HG02970 (cell line): ENCODE data around the gene ZNF19.

Source experiments
- ATAC-seq: cut with Tn5 transposase; IDR thresholded peaks from one replicate; pipeline ENCODE4 v1.9.1; 2021; ENCODE audit warnings: mild to moderate bottlenecking, moderate library complexity, moderate number of reproducible peaks; ENCODE audit not compliant: unreplicated experiment, low FRiP score

Gene ZNF19

DNA sequence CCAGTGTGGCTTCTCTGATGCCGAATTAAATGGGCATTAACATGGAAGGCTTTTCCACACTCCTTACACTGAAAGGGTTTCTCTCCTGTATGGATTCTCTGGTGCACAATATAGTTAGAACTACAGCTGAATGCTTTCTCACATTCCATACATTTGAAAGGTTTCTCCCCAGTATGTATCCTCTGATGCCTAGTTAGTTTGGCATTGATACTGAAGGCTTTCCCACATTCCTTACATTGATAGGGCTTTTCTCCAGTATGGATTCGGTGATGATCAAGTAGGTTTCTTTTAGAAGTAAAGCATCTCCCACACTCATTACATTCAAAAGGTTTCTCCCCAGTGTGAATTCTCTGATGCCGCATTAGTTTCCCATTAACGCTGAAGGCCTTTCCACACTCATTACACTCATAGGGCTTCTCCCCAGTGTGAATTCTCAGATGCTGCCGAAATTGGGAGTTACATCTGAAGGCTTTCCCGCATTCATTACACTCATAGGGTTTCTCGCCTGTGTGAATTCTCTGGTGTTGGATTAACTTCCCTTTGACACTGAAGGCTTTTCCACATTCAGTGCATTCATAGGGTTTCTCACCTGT is 40.8 kb downstream of the ZNF19 start:
- no peak for ATAC-seq

DNA sequence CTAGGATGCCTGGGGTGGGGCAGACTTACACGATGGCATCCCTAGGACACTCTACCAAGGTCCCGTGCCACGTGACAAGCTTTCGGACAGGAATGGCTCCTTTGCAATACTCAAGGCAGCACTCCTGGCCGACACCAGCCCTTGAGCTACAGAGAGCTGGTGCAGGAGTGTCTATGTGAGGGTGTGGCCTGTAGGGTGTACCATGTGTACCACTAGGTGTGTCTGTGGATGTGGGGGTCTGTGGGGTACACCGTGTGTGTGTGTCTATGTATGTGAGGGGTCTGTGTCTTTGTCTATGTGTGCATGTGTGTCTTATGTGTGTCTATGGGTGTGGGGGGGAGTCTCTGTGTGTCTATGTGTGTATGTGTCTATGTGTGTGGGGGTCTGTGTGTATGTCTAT is 45.4 kb downstream of the ZNF19 start:
- ATAC-seq: no peak

DNA sequence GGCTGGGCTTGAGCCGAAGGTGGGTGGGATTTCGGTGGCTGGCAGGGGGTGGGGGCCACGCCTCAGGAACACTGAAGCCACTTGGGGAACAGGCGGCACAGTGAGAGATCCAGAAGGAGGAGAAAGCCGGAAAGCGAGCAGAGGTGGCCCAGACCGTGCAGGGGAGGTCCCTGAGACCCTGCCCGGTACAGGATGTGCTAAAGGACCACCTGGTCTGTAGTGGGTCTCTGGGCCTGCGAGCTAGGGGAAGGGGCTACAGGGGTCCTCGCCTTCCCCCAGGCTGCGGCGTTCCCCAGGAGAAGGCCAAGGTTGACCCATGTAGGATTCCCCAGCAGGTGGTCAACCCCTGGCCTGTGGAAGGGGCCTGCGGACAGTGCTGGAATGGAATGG is 47.1 kb downstream of the ZNF19 start, which contains the start of gene TLE7:
Gene TLE7 (minus strand): TSS at position 4 of the 390 bp plus-strand sequence. CDS start 8,730 bp downstream, outside the sequence.
- ATAC-seq: no peak

DNA sequence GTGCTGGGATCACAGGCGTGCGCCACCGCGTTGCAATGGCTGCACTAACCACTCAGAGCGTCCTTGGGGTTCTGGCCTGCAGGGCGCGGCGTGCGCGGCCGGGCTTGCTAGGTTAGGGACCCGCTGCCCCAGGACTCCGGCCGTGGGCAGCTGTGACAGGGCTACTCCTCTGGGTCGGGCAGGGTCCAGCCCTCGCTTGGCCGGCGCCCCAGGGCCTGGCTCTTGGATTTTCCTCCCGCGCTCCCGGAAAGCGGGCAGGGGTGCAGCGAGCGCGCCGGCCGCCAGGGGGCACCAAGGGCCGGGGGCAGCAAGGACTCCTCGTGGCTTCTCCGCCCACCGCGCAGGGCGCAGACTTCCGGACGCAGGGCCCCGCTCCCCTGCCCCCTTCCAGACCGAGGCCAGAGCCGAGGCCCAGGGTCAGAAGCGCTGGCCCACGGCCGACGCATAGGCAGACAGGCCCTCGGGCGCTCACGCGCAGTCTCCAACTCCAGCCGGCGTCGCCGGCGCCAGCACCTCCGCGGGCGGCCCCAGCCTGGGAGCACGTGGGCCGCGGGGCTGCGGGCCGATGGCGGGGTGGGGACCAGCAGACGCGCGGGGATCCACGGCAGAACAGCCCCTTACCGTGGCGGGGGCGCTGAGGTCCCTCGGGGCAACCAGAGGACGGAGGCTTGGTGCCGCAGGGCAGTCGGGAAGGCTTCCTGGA is 47.6 kb downstream of the ZNF19 start:
- no peak for ATAC-seq

DNA sequence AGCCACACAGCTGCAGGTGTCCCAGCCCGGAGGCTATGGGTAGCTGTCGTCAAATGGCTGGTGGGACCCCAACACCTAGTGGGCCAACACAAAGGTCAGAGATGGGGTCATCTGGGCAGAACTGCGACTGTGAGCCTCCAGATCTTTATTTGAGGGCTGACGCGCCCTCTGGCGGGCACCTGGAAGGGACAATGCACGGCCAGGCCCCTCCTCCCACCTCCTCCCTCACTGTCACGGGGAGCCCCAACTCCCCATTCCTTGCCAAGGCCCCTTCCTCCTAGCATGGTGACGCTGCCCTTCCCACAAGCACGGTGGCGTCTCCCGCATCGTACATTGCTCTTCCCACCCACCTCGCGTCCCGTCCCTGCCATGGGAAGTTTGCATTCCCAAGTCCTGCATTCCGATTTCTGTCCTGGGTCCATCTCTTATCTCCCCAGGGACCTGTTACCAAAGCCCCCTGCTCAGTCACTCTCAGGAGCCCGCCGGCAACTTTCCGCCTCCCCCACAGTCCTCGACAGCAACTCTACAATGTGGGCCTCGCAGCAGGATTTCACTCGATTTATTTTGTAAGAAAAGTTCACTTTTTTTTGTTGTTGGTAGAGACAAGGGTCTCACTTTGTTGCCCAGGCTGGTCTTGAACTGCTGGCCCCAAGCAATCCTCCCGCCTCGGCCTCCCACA is 48.3 kb downstream of the ZNF19 start:
- no peak for ATAC-seq

DNA sequence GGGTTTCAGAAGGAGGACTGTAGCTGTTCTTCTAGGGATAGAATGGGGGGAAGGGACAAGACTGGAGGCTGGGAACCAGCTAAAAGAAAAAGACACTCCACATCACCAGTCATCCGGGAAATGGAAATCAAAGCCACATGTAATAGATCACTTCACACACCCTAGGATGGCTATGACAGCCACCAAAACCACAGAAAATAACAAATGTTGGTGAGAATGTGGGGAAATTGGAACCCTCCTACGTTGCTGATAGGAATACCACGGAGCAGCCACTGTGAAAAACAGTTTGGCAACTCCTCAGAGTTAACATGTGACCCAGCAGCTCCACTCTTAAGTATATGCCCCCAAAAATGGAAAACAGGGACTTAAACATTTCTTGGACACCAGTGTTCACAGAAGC is 49.6 kb downstream of the ZNF19 start:
- ATAC-seq: no peak

DNA sequence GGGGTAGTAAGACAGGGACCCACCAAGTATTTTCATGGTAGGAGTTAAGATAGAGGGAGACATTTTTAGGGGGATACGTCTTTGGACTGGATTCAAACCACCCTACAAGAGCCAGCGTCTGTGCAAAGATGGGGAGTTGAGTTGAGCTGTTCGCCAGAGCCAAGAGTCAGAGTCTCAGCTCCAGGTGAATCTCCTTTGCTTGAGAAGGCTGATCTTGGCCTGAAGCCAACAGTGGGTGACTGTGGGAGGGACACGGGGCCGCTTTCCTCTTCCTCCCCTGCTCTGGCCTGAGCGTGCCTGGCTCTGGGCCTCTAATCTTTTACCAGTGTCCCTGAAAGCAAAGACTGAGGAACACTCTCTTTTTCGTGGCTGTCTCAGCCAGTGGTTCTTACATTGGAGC is 52.7 kb downstream of the ZNF19 start:
- no peak for ATAC-seq

DNA sequence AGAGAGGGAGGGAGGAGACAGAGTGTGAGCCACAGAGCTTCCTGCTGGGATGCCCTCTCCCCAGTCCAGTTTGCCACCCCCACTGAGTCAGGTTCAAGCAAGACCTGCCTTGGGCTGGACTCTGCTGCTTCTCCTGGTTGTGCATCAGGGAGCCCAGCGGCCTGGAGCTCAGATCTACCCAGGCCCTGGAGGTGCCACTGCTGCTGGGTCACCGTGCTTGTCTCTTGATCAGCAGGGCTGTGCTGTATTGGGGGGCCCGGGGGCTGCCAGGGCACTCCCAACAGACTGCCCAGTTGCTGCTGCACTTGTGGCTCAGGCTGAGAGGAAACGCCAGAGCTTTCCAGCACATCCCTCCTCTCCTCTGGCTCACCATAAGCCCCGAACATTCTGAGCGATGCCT is 56.2 kb downstream of the ZNF19 start:
- no peak for ATAC-seq

DNA sequence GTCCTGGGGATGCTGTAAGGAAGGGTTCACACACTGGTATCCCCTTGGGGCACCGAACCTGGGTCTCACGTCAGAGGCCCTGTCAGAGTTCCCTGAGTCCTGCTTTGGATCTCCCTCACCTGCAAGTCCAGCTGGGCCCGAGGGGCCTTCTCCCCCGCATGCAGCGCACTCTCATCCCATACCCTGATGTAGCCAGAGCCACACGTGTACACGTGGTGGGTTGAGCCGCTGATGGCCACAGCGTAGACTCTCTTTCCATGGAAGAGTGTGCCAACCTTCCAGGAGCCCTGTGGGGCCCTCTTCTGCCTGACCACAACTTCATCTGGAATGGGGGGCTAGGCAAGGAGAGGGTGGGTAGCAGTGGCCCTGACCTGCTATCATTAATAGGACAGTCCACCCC is 57.1 kb downstream of the ZNF19 start:
- ATAC-seq: no peak

DNA sequence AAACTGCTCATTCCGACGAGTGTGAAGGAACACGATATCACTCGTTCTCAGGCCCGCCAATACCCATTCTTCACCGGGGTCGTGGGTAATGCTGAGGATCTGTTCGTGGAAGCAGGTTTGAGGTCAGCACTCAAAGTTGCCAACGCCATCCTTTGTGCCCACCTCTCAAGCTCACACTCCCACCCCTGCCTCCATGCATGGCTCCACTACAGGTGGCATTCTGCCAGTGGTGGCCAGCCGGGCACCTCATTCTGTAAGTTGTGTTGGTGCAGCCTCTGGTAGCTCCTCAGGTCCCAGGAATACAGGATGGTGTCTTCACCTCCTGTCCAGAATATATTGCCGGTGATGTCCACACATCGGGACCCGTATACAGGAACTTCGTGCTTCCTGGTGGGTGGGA is 57.9 kb downstream of the ZNF19 start:
- ATAC-seq: no peak

DNA sequence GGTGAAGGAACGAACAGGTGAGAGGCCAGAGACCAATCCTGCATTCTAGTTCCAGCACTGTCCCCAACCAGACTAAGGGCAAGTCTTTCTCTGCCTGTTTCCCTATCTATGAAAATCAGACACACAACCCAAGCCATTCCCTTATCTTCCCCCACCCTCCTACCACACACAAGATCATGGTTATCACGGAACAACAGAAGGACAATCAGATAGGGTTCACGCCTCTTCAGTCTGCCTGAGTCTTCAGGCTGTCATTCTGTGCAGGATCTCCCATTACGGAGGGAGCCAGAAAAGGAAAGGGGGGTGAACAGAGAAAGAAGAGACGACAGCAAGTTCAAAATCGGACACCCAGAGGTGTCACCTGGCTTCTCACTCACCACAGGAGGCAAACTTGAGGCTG is 58.4 kb downstream of the ZNF19 start:
- ATAC-seq: no peak

DNA sequence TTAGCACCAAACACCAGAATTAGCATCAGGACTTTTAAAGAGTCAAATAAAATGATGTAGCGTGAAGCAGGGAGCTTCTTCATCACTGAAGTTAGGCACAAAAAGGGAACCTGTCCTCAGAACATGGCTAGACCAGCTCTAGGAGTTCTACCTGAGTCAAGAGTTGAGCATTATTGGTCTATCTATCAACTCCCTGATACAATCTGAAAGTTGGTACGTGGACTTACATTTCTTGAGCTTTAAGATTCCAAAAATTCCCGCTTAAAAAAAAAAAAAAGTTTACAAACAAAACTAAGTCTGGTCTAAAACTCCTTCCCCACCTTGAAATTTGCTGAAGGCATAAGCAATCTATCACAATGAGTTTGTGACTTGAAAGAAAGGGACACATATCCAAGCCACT is 59.5 kb downstream of the ZNF19 start:
- no peak for ATAC-seq

DNA sequence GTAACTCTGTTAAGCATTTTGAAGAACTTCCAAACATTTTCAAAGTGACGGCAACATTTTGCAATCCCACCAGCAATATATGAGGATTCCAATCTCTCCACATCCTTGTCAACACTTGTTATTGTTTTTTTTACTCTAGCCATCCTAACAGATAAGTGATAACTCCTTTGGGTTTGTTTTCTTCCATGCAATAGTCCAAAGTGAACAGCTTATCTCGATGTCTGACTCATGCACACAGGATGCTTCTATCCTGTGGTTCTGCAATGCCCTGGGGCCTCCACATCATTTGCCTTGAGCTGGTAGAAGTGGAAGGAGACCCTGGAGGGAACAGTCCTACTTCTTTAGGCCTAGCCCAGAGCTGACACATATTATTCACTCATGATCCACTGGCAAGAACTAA is 60.2 kb downstream of the ZNF19 start:
- no peak for ATAC-seq

DNA sequence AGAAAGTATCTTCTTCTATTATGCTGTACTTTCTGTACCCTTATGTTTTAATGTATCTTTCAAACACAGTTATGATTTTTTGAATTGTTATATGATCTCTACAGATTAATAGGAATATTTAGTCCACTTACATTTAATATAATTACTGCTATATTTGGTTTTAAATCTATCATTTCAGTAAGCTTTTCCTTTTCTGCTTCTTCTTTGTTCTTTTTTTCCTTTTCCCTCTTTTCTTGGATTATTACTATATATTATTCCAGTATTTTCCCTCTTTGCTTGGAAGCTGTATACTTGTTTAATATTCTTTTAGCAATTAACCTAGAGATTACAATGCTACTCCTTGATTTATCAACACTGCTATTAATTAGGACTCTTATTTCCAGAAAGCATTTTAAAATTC is 60.7 kb downstream of the ZNF19 start:
- no peak for ATAC-seq

DNA sequence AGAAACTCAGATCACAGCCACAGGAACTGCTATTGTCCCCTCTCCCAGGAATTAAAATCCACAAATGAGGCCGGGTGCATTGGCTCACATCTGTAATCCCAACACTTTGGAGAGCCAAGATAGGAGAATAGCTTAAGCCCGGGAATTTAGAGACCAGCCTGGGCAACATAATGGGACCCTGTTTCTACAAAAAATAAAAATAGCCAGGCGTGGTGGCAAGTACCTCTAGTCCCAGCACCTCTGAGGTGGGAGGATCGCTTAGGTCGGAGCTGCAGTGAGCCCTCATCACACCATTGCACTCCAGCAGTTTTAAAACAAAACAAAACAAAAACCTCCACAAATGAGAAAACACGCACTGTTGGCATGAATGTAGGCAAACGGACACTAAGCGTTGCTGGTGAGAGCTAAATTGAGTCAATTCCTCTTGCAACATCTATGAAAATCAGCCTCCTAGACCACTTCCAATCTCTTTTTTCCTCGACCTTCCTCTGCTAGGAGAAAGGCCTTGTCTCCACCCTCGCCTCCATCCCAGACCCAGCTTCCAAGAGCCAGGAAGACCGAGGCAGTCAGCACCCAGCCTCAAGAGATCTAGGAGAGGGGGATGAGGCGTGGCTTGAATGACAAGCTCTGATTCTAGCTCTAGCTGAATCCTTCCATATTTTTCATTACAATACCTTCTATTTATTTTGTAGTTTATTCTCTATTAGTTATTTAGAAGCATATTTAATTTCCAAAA is 62.1 kb downstream of the ZNF19 start:
- ATAC-seq: no peak

DNA sequence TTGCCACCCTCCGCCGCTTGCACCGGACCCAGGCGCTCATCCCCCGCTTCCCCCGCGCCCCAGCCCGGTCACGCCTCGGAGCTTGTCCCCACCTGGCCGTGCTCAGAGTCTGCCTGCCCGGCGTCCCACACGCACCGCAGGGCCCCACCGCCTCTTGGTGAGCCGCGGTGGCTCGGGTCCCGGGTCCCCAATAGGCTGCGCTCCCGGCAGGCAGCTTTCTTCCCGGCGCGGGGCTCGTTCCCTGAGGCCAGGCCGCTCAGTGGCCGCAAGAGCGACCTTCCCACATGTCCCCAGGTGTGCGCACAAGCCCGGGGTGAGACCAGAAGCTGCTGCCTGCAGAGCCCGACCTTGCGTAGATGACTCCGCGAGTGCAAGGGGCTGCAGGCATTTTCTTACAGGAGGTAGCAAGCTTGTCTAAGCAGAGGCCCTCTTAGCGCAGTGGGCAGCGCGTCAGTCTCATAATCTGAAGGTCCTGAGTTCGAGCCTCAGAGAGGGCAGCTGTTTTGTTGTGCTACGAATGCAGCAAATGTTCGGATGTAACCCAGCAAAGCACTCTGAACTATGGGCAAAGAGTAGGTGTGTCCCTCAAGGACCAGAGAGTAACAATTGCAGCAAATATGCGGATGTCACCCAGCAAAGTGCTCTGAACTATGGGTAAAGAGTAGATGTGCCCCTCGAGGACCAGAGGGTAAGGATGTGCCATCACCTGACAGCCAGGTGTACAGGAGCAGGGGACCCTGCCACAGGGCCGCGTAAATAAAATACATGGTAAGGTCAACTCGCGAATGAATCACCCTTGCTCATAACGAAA is 62.9 kb downstream of the ZNF19 start:
- ATAC-seq: no peak

DNA sequence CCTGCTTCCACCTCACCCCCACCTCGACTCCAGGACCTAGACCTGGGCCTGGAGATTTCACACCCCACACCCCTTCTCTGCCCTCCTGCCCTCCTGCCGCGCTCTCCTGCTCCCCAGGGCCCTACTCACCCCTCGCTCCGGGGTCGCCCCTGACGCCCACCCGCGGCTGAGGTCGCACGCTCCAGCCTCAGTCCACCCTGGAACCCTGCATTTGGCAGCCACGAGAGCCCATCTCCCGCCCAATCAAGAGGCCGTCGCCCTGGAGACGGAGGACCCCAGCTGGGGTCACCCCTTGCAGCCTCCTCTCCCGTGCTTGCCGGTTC is 63.4 kb downstream of the ZNF19 start:
- ATAC-seq: no peak

DNA sequence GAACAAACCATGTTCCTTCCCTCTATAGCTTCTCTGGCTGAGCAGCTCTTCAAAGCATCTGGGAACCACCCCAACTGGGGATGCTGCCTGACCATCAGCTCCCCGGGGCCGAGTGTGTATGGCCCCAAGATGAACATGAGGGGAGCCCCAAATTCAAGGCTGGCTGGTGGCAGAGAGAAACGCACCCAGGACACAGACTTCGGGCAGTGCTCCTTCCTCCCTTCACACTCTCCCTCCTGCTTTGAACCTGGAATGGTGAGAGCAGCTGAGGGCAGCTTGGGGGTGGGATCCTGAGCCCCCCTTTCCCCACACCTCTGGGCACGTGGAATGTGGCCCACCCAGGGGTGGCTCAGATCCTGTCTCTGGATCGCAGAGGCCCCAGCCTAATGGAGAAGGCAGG is 64.5 kb downstream of the ZNF19 start:
- ATAC-seq: no peak

DNA sequence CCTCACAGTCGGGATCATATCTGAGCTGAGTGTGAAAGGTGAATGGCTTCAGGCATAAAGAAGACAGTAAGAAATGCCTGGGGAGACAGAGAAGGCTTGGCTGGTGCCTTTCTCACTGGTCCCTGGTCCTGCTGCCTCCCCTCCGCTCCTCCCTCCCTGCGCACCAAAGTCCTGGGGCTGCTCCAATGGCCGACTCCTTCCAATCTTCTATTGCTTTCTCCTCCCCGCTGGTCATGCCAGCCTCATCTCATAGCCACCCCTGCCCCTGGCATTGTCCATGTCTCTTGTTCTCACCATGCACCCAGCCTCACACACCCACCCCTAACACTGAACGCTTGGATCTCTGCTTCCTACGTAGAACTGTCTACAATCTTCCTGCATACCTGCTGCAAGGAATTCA is 65.3 kb downstream of the ZNF19 start:
- ATAC-seq: no peak
